Measurements from ENCODE around the gene LRRC61.

GRCh38 chr7:150322114-150322832, 882 bp upstream of the LRRC61 start:
- no peak for TF ChIP-seq POLR2A (IDR thresholded peaks at IDR 0.05)
- TF ChIP-seq CTCF (IDR thresholded peaks at IDR 0.05): no peak
